H9 (cell line): ENCODE results near the gene OTUB2. TPM values are rescaled to one million over a fixed set of nuclear protein-coding genes. Genes with fewer than 3 reads are reported as not detected.

Source experiments
- DNase-seq: peaks from one replicate; pipeline ENCODE4 v3.0.0-alpha.2; 2017
- H2AFZ ChIP-seq: one replicate; pipeline ENCODE4 v1.6.1; 2013; ENCODE audit warnings: mild to moderate bottlenecking, low read length, control low read depth, moderate library complexity
- H2AK5ac ChIP-seq: 2 replicates; pipeline ENCODE4 v1.6.1; 2013; ENCODE audit warnings: low read length, control low read depth, mixed read lengths; ENCODE audit not compliant: insufficient read length
- H2BK120ac ChIP-seq: one replicate; pipeline ENCODE4 v1.6.1; 2013; ENCODE audit warnings: low read depth, mild to moderate bottlenecking, low read length, control low read depth, inconsistent platforms; ENCODE audit not compliant: poor library complexity, severe bottlenecking
- H2BK12ac ChIP-seq: 2 replicates; pipeline ENCODE4 v1.6.1; 2013; ENCODE audit warnings: low read length, control low read depth, mixed read lengths, low read depth; ENCODE audit not compliant: insufficient read length
- H2BK15ac ChIP-seq: 2 replicates; pipeline ENCODE4 v1.6.1; 2013; ENCODE audit warnings: low read depth, low read length, control low read depth
- H2BK20ac ChIP-seq: one replicate; pipeline ENCODE4 v1.6.1; 2013; ENCODE audit warnings: low read depth, mild to moderate bottlenecking, low read length, control low read depth, inconsistent platforms; ENCODE audit not compliant: poor library complexity, severe bottlenecking
- H2BK5ac ChIP-seq: 2 replicates; pipeline ENCODE4 v1.6.1; 2013; ENCODE audit warnings: low read length, control low read depth, mixed read lengths; ENCODE audit not compliant: insufficient read length
- H3K14ac ChIP-seq: 2 replicates; pipeline ENCODE4 v1.6.1; 2013; ENCODE audit warnings: low read length, control low read depth; ENCODE audit not compliant: insufficient read depth
- H3K18ac ChIP-seq: 2 replicates; pipeline ENCODE4 v1.6.1; 2013; ENCODE audit warnings: low read depth, mild to moderate bottlenecking, mixed read lengths, low read length, control low read depth; ENCODE audit not compliant: insufficient read length
- H3K23ac ChIP-seq: 2 replicates; pipeline ENCODE4 v1.6.1; 2013; ENCODE audit warnings: low read length, control low read depth, mixed read lengths, low read depth; ENCODE audit not compliant: insufficient read length
- H3K23me2 ChIP-seq: 2 replicates; pipeline ENCODE4 v1.6.1; 2013; ENCODE audit warnings: low read depth, mild to moderate bottlenecking, mixed read lengths, low read length, control low read depth; ENCODE audit not compliant: insufficient read length, poor library complexity, severe bottlenecking
- H3K27ac ChIP-seq: 2 replicates; pipeline ENCODE4 v1.5.1; 2013; ENCODE audit warnings: low read length, control low read depth, mixed read lengths, low read depth; ENCODE audit not compliant: insufficient read length
- H3K27me3 ChIP-seq: 2 replicates; pipeline ENCODE4 v1.6.1; 2013; ENCODE audit warnings: low read length, control low read depth, inconsistent platforms; ENCODE audit not compliant: insufficient read depth
- H3K4ac ChIP-seq: 2 replicates; pipeline ENCODE4 v1.6.1; 2013; ENCODE audit warnings: low read depth, mild to moderate bottlenecking, control low read depth, inconsistent platforms, low read length, moderate library complexity
- H3K4me1 ChIP-seq: 2 replicates; pipeline ENCODE4 v1.6.1; 2013; ENCODE audit warnings: low read length, control low read depth, inconsistent platforms; ENCODE audit not compliant: insufficient read depth
- H3K4me2 ChIP-seq: 2 replicates; pipeline ENCODE4 v1.6.1; 2013; ENCODE audit warnings: low read length, control low read depth, mixed read lengths; ENCODE audit not compliant: insufficient read length, insufficient read depth
- H3K56ac ChIP-seq: 2 replicates; pipeline ENCODE4 v1.6.1; 2013; ENCODE audit warnings: low read depth, mild to moderate bottlenecking, mixed read lengths, low read length, control low read depth; ENCODE audit not compliant: insufficient read length
- H3K79me1 ChIP-seq: 2 replicates; pipeline ENCODE4 v1.6.1; 2013; ENCODE audit warnings: low read depth, mild to moderate bottlenecking, moderate library complexity, low read length, control low read depth, inconsistent platforms; ENCODE audit not compliant: insufficient read depth, poor library complexity, severe bottlenecking
- H3K79me2 ChIP-seq: 2 replicates; pipeline ENCODE4 v1.6.1; 2013; ENCODE audit warnings: low read length, control low read depth, inconsistent platforms; ENCODE audit not compliant: insufficient read depth
- H3K9ac ChIP-seq: 2 replicates; pipeline ENCODE4 v1.6.1; 2013; ENCODE audit warnings: low read length, control low read depth, mixed read lengths; ENCODE audit not compliant: insufficient read length; ENCODE audit errors: extremely low read depth
- H3K9me3 ChIP-seq: one replicate; pipeline ENCODE4 v1.6.1; 2013; ENCODE audit warnings: low read depth, low read length, inconsistent platforms; ENCODE audit not compliant: control insufficient read depth
- H3T11ph ChIP-seq: one replicate; pipeline ENCODE4 v1.6.1; 2013; ENCODE audit warnings: mild to moderate bottlenecking, low read length, control low read depth, inconsistent platforms
- H4K20me1 ChIP-seq: one replicate; pipeline ENCODE4 v1.6.1; 2013; ENCODE audit not compliant: control insufficient read depth, insufficient read length, insufficient read depth
- H4K5ac ChIP-seq: 2 replicates; pipeline ENCODE4 v1.6.1; 2013; ENCODE audit warnings: low read depth, mild to moderate bottlenecking, mixed read lengths, low read length, control low read depth; ENCODE audit not compliant: insufficient read length
- H4K8ac ChIP-seq: replicated peaks from 2 replicates; pipeline ENCODE4 v1.6.1; 2013; ENCODE audit warnings: low read length, control low read depth, mixed read lengths, low read depth; ENCODE audit not compliant: insufficient read length
- H4K91ac ChIP-seq: 2 replicates; pipeline ENCODE4 v1.6.1; 2013; ENCODE audit warnings: low read depth, mild to moderate bottlenecking, moderate library complexity, mixed read lengths, low read length, control low read depth; ENCODE audit not compliant: insufficient read length
- H3K27ac Mint-ChIP-seq, 3 experiments: 2 replicates in 2 of 3; 3 replicates in 1 of 3; pipeline ENCODE4 v1.8.0; 2020 to 2021; ENCODE audit warnings: mixed read lengths in 3 of 3, mild to moderate bottlenecking in 1 of 3, moderate library complexity in 1 of 3
- H3K27me3 Mint-ChIP-seq: 2 replicates; pipeline ENCODE4 v1.8.0; 2021; ENCODE audit warnings: low read depth, mild to moderate bottlenecking, moderate library complexity, mixed read lengths
- H3K36me3 Mint-ChIP-seq, 3 experiments: 2 replicates in 2 of 3; 3 replicates in 1 of 3; pipeline ENCODE4 v1.8.0; 2020 to 2021; ENCODE audit warnings: low read depth in 3 of 3, mixed read lengths in 3 of 3; ENCODE audit not compliant: insufficient read depth in 1 of 3
- H3K4me1 Mint-ChIP-seq, 2 experiments: 2 replicates each; pipeline ENCODE4 v1.8.0; 2020; ENCODE audit warnings: mixed read lengths in 2 of 2
- H3K4me3 Mint-ChIP-seq, 2 experiments: 2 replicates in 1 of 2; 3 replicates in 1 of 2; pipeline ENCODE4 v1.8.0; 2020 to 2021; ENCODE audit warnings: mild to moderate bottlenecking in 2 of 2, mixed read lengths in 2 of 2, moderate library complexity in 1 of 2
- H3K9me3 Mint-ChIP-seq, 2 experiments: 2 replicates in 1 of 2; 3 replicates in 1 of 2; pipeline ENCODE4 v1.8.0; 2020; ENCODE audit warnings: mild to moderate bottlenecking in 2 of 2, mixed read lengths in 2 of 2, moderate library complexity in 1 of 2
- CTCF ChIP-seq: fragments of 200-600 bp; sonication (generic); conservative IDR thresholded peaks from 3 replicates; pipeline ENCODE4 v1.8.0; 2021; ENCODE audit warnings: antibody characterized with exemption, mild to moderate bottlenecking
- WGBS: extraction: QIAGEN DNeasy Blood & Tissue Kit; methylation state at CpG from one replicate; pipeline ENCODE4 v1.1.7; 2013; ENCODE audit warnings: missing lambda C conversion rate, low lambda C conversion rate, mixed read lengths; ENCODE audit not compliant: insufficient read length; ENCODE audit errors: extremely low coverage; 5-methylcytosine and 5-hydroxymethylcytosine counted together
- total RNA-seq: library from RNA; stranded (reverse); gene quantifications from 2 replicates; pipeline ENCODE4 v1.2.1, GENCODE V29; 2021

OTUB2 gene
- total RNA-seq, 1 experiment from 2014 or later = 3.6 TPM

GRCh38 chr14:94027566-94028449 lies 1.7 kb downstream of the OTUB2 start:
- Histone ChIP-seq H2AFZ (no peak overlapping the region), H4K5ac (no peak overlapping the region), H3K27me3 (no peaks in the 10 kb centered on the region), H3K79me1 (no peaks in the 10 kb centered on the region), H3K9me3 (no peaks in the 10 kb centered on the region), H3K14ac (no peak overlapping the region), H3K27ac (no peak overlapping the region), H2AK5ac (no peak overlapping the region), H2BK5ac (no peak overlapping the region), H3K56ac (no peak overlapping the region), H3K18ac (no peak overlapping the region), H2BK12ac (no peak overlapping the region), H4K20me1 (no peaks in the 10 kb centered on the region), H3K23me2 (no peaks in the 10 kb centered on the region), H3K4me1 (no peaks in the 10 kb centered on the region; the same call in 1 of the 2 replicates), H3K79me2 (no peaks in the 10 kb centered on the region), H4K91ac (no peak overlapping the region), H2BK20ac (no peak overlapping the region), H3T11ph (no peak overlapping the region), H3K4me2 (no peak overlapping the region), H3K23ac (no peak overlapping the region), H3K9ac (no peak overlapping the region), H3K4ac (no peak overlapping the region), H2BK15ac (no peak overlapping the region), H2BK120ac (no peak overlapping the region), H4K8ac (no peak overlapping the region)
- Mint-ChIP-seq H3K27ac (no peak overlapping the region), H3K4me1 (peaks cover 17 to 26% of the 10 kb centered on the region in 2 experiments), H3K4me3 (peak overlapping the region; percentile 62 to 71), H3K9me3 (no peaks in the 10 kb centered on the region; a peak in 2 of 5 replicates), H3K27me3 (peaks cover 5% of the 10 kb centered on the region; the same call in 1 of the 2 replicates), H3K36me3 (no peaks in the 10 kb centered on the region; a peak in 1 of 7 replicates)
- WGBS = no CpG with 5 or more reads among the region's 14 CpGs
- no peak for TF ChIP-seq CTCF
- DNase-seq = no peak
